Liver (tissue), 2 donors: ENCODE measurements around the gene CYB561.

Experiments used
- YY1 ChIP-seq: IDR thresholded peaks from 2 replicates; pipeline ENCODE4 v1.6.1; 2016; ENCODE audit warnings: antibody characterized with exemption, mild to moderate bottlenecking
- TF ChIP-seq, protein P1 (sequence below): fragments of 150-350 bp; IDR thresholded peaks from 2 replicates; pipeline ENCODE4 v1.5.1; 2017; ENCODE audit warnings: improper control_type of control experiment, low read depth, low read length; ENCODE audit not compliant: missing input control
- donor health status: healthy.

DNA sequence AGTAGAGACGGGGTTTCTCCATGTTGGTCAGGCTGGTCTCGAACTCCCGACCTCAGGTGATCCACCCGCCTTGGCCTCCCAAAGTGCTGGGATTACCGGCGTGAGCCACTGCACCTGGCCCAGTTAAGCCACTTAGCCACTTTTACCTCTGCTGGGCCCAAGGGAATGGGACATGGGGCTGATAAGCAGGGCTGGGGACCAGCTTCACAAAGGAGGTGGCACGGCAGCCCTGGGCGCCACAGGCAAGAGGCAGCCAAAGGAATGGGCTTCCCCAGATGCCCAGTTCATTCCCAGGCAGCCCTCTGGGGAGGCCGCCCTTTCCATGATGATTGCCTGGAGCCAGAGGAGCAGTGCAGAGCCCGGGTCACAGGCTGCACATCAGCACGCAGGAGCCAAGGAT is 5.0 kb upstream of the CYB561 start:
- TF ChIP-seq, protein P1, sequence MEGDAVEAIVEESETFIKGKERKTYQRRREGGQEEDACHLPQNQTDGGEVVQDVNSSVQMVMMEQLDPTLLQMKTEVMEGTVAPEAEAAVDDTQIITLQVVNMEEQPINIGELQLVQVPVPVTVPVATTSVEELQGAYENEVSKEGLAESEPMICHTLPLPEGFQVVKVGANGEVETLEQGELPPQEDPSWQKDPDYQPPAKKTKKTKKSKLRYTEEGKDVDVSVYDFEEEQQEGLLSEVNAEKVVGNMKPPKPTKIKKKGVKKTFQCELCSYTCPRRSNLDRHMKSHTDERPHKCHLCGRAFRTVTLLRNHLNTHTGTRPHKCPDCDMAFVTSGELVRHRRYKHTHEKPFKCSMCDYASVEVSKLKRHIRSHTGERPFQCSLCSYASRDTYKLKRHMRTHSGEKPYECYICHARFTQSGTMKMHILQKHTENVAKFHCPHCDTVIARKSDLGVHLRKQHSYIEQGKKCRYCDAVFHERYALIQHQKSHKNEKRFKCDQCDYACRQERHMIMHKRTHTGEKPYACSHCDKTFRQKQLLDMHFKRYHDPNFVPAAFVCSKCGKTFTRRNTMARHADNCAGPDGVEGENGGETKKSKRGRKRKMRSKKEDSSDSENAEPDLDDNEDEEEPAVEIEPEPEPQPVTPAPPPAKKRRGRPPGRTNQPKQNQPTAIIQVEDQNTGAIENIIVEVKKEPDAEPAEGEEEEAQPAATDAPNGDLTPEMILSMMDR: no peak
- no peak for TF ChIP-seq YY1
